Tibial artery (tissue), 4 donors: ENCODE measurements around the gene SPOCK3.

Experiments used
- DNase-seq, 2 donors: peaks; one replicate each; pipeline ENCODE4 v3.0.0-alpha.2; 2019
- H3K27ac ChIP-seq, 2 donors: fragments of 200-600 bp; sonication (generic) in 1 of 2; 1 replicate in 1 of 2; 2 replicates in 1 of 2; pipeline ENCODE4 v1.5.1; 2018 to 2019; ENCODE audit warnings: mild to moderate bottlenecking in 1 of 2
- H3K27me3 ChIP-seq, 2 donors: fragments of 200-600 bp; sonication (generic) in 1 of 2; one replicate each; pipeline versions ENCODE4 v1.5.1 to v1.6.0; 2016 to 2019
- H3K36me3 ChIP-seq, 3 donors: fragments of 200-600 bp; sonication (generic) in 2 of 3; one replicate each; pipeline ENCODE4 v1.5.1; 2016 to 2019; ENCODE audit warnings: mild to moderate bottlenecking in 2 of 3
- H3K4me1 ChIP-seq, 4 donors: fragments of 200-600 bp; sonication (generic) in 2 of 4; 1 replicate in 3 of 4; 2 replicates in 1 of 4; pipeline ENCODE4 v1.5.1; 2016 to 2019
- H3K4me3 ChIP-seq, 2 donors: fragments of 200-600 bp; sonication (generic) in 1 of 2; 1 replicate in 1 of 2; 2 replicates in 1 of 2; pipeline ENCODE4 v1.5.1; 2018 to 2019; ENCODE audit warnings: mild to moderate bottlenecking in 2 of 2
- H3K9me3 ChIP-seq, 3 donors: fragments of 200-600 bp; sonication (generic) in 1 of 3; one replicate each; pipeline ENCODE4 v1.5.1; 2016 to 2019
- CTCF ChIP-seq, 2 experiments: fragments of 200-600 bp in 1 of 2; fragments of 450-650 bp in 1 of 2; IDR thresholded peaks; one replicate each; pipeline ENCODE4 v1.5.1; 2017 to 2019; ENCODE audit warnings: antibody characterized with exemption in 2 of 2, mild to moderate bottlenecking in 1 of 2, moderate library complexity in 1 of 2
- intact Hi-C: fragments of 100-400 bp; cut with DNase I; formaldehyde crosslinking; loops from one replicate; pipeline ENCODE4 v1.15.0; 2023; ENCODE audit warnings: low total_unique reads

Gene SPOCK3

GRCh38 chr4:167222099-167222498 is 12.2 kb downstream of the SPOCK3 start:
- no peak for TF ChIP-seq CTCF (IDR thresholded peaks at IDR 0.05)
- Histone ChIP-seq H3K4me1 (no peaks in the 10 kb centered on the region), H3K27ac (no peak overlapping the region), H3K36me3 (no peaks in the 10 kb centered on the region), H3K9me3 (no peaks in the 10 kb centered on the region), H3K27me3 (no peaks in the 10 kb centered on the region), H3K4me3 (no peak overlapping the region)
- intact Hi-C loops: no loop called here
- no peak for DNase-seq

DNA sequence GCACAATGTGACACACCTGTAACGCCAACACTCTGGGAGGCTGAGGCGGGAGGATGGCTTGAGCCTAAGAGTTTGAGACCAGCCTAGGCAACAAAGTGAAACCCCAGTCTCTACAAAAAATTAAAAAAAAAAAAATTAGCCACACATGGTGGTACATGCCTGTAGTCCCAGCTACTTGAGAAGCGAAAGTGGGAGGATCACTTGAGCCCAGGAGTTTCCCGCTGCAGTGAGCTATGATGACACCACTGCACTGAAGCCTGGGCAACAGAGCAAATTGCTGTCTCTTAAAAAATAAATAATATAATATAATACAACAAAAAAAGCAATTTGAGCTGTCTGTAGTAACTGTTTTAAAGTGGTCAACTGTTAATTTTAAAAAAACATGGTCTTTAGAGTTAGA is 13.2 kb downstream of the SPOCK3 start:
- DNase-seq: no peak
- H3K4me1 ChIP-seq: no peaks in the 10 kb centered on the region
- no peaks in the 10 kb centered on the region for H3K27me3 ChIP-seq
- intact Hi-C loops: no loop called here
- no peak for TF ChIP-seq CTCF (IDR thresholded peaks at IDR 0.05)
- H3K4me3 ChIP-seq: no peak overlapping the region
- no peaks in the 10 kb centered on the region for H3K36me3 ChIP-seq
- H3K27ac ChIP-seq: no peak overlapping the region
- H3K9me3 ChIP-seq: no peaks in the 10 kb centered on the region

GRCh38 chr4:167218022-167218608 is 16.2 kb downstream of the SPOCK3 start:
- TF ChIP-seq CTCF (IDR thresholded peaks at IDR 0.05): no peak
- H3K9me3 ChIP-seq: no peaks in the 10 kb centered on the region
- H3K4me3 ChIP-seq: no peak overlapping the region
- H3K4me1 ChIP-seq: no peaks in the 10 kb centered on the region
- intact Hi-C loops: no loop called here
- no peak for DNase-seq
- no peaks in the 10 kb centered on the region for H3K36me3 ChIP-seq
- no peaks in the 10 kb centered on the region for H3K27me3 ChIP-seq
- H3K27ac ChIP-seq: no peak overlapping the region

GRCh38 chr4:167216783-167217182 is 17.5 kb downstream of the SPOCK3 start:
- TF ChIP-seq CTCF (IDR thresholded peaks at IDR 0.05): no peak
- H3K4me1 ChIP-seq: no peaks in the 10 kb centered on the region
- intact Hi-C loops: no loop called here
- H3K9me3 ChIP-seq: no peaks in the 10 kb centered on the region
- H3K4me3 ChIP-seq: no peak overlapping the region
- no peak overlapping the region for H3K27ac ChIP-seq
- no peaks in the 10 kb centered on the region for H3K36me3 ChIP-seq
- DNase-seq: no peak
- H3K27me3 ChIP-seq: no peaks in the 10 kb centered on the region

- no peaks in the 10 kb centered on the region for H3K9me3 ChIP-seq
- H3K36me3 ChIP-seq: no peaks in the 10 kb centered on the region
- no peak overlapping the region for H3K4me3 ChIP-seq
- no peak for DNase-seq
- no peak for TF ChIP-seq CTCF (IDR thresholded peaks at IDR 0.05)
- no peak overlapping the region for H3K27ac ChIP-seq
- H3K27me3 ChIP-seq: no peaks in the 10 kb centered on the region
- intact Hi-C loops: no loop called here
- no peaks in the 10 kb centered on the region for H3K4me1 ChIP-seq
Observed at GRCh38 chr4:167210166-167210565, 24.1 kb downstream of the SPOCK3 start.
